Immature natural killer cell (primary cell): Measurements from ENCODE around the gene STMN3. TPM values are rescaled to one million over a fixed set of nuclear protein-coding genes. Genes with fewer than 3 reads are reported as not detected.

ENCODE experiments used
- DNase-seq, 3 donors: peaks; one replicate each; pipeline ENCODE4 v3.0.0; 2022; ENCODE audit warnings: mixed read lengths in 1 of 3
- H3K27ac Mint-ChIP-seq, 6 donors: one replicate each; pipeline ENCODE4 v1.8.0; 2020; ENCODE audit warnings: mixed read lengths in 6 of 6, mild to moderate bottlenecking in 5 of 6, inconsistent platforms in 4 of 6, moderate library complexity in 3 of 6
- H3K27me3 Mint-ChIP-seq, 3 donors: one replicate each; pipeline ENCODE4 v1.8.0; 2020 to 2021; ENCODE audit warnings: low read depth in 3 of 3, mild to moderate bottlenecking in 3 of 3, mixed read lengths in 3 of 3, moderate library complexity in 3 of 3, inconsistent platforms in 1 of 3
- H3K36me3 Mint-ChIP-seq, 3 donors: one replicate each; pipeline ENCODE4 v1.8.0; 2020; ENCODE audit warnings: mixed read lengths in 3 of 3, inconsistent platforms in 2 of 3, mild to moderate bottlenecking in 2 of 3
- H3K4me1 Mint-ChIP-seq, 2 donors: one replicate each; pipeline ENCODE4 v1.8.0; 2020; ENCODE audit warnings: inconsistent platforms in 2 of 2, mild to moderate bottlenecking in 2 of 2, mixed read lengths in 2 of 2, moderate library complexity in 1 of 2
- H3K4me3 Mint-ChIP-seq, 5 donors: one replicate each; pipeline ENCODE4 v1.8.0; 2020; ENCODE audit warnings: mild to moderate bottlenecking in 5 of 5, mixed read lengths in 5 of 5, inconsistent platforms in 3 of 5, moderate library complexity in 3 of 5
- H3K9me3 Mint-ChIP-seq, 6 donors: one replicate each; pipeline ENCODE4 v1.8.0; 2020; ENCODE audit warnings: mild to moderate bottlenecking in 6 of 6, mixed read lengths in 6 of 6, inconsistent platforms in 4 of 6, moderate library complexity in 3 of 6
- polyA plus RNA-seq, 3 donors: library from polyadenylated mRNA; unstranded; fragments of 300-500 nt; fragmentation: Illumina TruSeq; gene quantifications; one replicate each; pipeline ENCODE4 v1.2.3, GENCODE V29; 2021

STMN3 gene
- 1 to 10 TPM in 2 of 3 donors, under 1 TPM in 1; 0.36 to 1.6 (median 1.1) TPM for polyA plus RNA-seq

GRCh38 chr20:63653041-63653973 is at the start of gene STMN3:
Gene STMN3, minus strand, starts transcription at chr20:63653424. Its CDS starts 79 bp downstream, at chr20:63653345.
- Mint-ChIP-seq H3K36me3 (no peaks in the 10 kb centered on the region), H3K27ac (peak within 1 kb of the TSS in 1 of 6 donors; percentile 22), H3K4me1 (peaks cover 15 to 18% of the 10 kb centered on the region in 2 donors)

GRCh38 chr20:63702036-63702665 is 48.9 kb upstream of the STMN3 start:
- Mint-ChIP-seq H3K4me1 (peaks cover 15 to 27% of the 10 kb centered on the region in 2 donors), H3K4me3 (no peak overlapping the region), H3K27me3 (peaks cover 0 to 5% (median 2%) of the 10 kb centered on the region in 3 donors), H3K9me3 (no peaks in the 10 kb centered on the region), H3K27ac (no peak overlapping the region), H3K36me3 (peaks cover 0 to 6% (median 3%) of the 10 kb centered on the region in 3 donors)
- DNase-seq: no peak

More at GRCh38 chr20:63653041-63653973, at the start of gene STMN3:
- Mint-ChIP-seq H3K27me3 (peaks cover 11 to 14% (median 12%) of the 10 kb centered on the region in 3 donors), H3K9me3 (peaks cover 0 to 3% (median 0%) of the 10 kb centered on the region in 6 donors), H3K4me3 (peak within 1 kb of the TSS; percentile 40 to 62 (median 45))
- DNase-seq: peak; percentile 67 to 71 (median 70)

- Mint-ChIP-seq H3K27me3 (peaks cover 0 to 3% (median 0%) of the 10 kb centered on the region in 3 donors), H3K27ac (no peak overlapping the region), H3K4me1 (peaks cover 9 to 21% of the 10 kb centered on the region in 2 donors), H3K4me3 (no peak overlapping the region), H3K36me3 (peaks cover 0 to 3% (median 3%) of the 10 kb centered on the region in 3 donors), H3K9me3 (no peaks in the 10 kb centered on the region)
- DNase-seq: no peak
Observed at GRCh38 chr20:63701329-63702035, 48.3 kb upstream of the STMN3 start.

GRCh38 chr20:63701051-63701328 is 47.8 kb upstream of the STMN3 start:
- peaks cover 6 to 16% of the 10 kb centered on the region in 2 donors for H3K4me1 Mint-ChIP-seq
- no peak overlapping the region for H3K27ac Mint-ChIP-seq

GRCh38 chr20:63700199-63701050 is 47.2 kb upstream of the STMN3 start:
- no peak overlapping the region for H3K27ac Mint-ChIP-seq
- H3K4me1 Mint-ChIP-seq: peaks cover 6 to 15% of the 10 kb centered on the region in 2 donors
- H3K36me3 Mint-ChIP-seq: peaks cover 0 to 3% (median 3%) of the 10 kb centered on the region in 3 donors
- no peak for DNase-seq
- peaks cover 3 to 7% (median 7%) of the 10 kb centered on the region in 3 donors for H3K27me3 Mint-ChIP-seq
- H3K9me3 Mint-ChIP-seq: no peaks in the 10 kb centered on the region
- H3K4me3 Mint-ChIP-seq: no peak overlapping the region

More at GRCh38 chr20:63701051-63701328, 47.8 kb upstream of the STMN3 start:
- peaks cover 0 to 3% (median 3%) of the 10 kb centered on the region in 3 donors for H3K36me3 Mint-ChIP-seq
- H3K27me3 Mint-ChIP-seq: peaks cover 3 to 5% (median 3%) of the 10 kb centered on the region in 3 donors
- no peak for DNase-seq
- no peak overlapping the region for H3K4me3 Mint-ChIP-seq
- H3K9me3 Mint-ChIP-seq: no peaks in the 10 kb centered on the region

GRCh38 chr20:63699466-63700198 is 46.4 kb upstream of the STMN3 start:
- H3K4me1 Mint-ChIP-seq: peaks cover under 1 to 10% of the 10 kb centered on the region in 2 donors
- H3K27me3 Mint-ChIP-seq: peaks cover 7 to 14% (median 9%) of the 10 kb centered on the region in 3 donors
- H3K9me3 Mint-ChIP-seq: no peaks in the 10 kb centered on the region
- H3K4me3 Mint-ChIP-seq: no peak overlapping the region
- no peak overlapping the region for H3K27ac Mint-ChIP-seq
- DNase-seq: no peak
- no peaks in the 10 kb centered on the region for H3K36me3 Mint-ChIP-seq

GRCh38 chr20:63698739-63699465 is 45.7 kb upstream of the STMN3 start:
- Mint-ChIP-seq H3K4me1 (peaks cover 0 to 10% of the 10 kb centered on the region in 2 donors), H3K9me3 (peaks cover 0 to 2% (median 0%) of the 10 kb centered on the region in 6 donors), H3K4me3 (no peak overlapping the region), H3K27me3 (peaks cover 13 to 21% (median 16%) of the 10 kb centered on the region in 3 donors), H3K36me3 (no peaks in the 10 kb centered on the region), H3K27ac (no peak overlapping the region)
- no peak for DNase-seq

- no peak overlapping the region for H3K4me3 Mint-ChIP-seq
- peaks cover 21 to 27% (median 23%) of the 10 kb centered on the region in 3 donors for H3K27me3 Mint-ChIP-seq
- H3K36me3 Mint-ChIP-seq: no peaks in the 10 kb centered on the region
- no peak for DNase-seq
- H3K9me3 Mint-ChIP-seq: peaks cover 0 to 4% (median 1%) of the 10 kb centered on the region in 6 donors
- no peak overlapping the region for H3K27ac Mint-ChIP-seq
- H3K4me1 Mint-ChIP-seq: peaks cover 0 to 12% of the 10 kb centered on the region in 2 donors
Observed at GRCh38 chr20:63697868-63698545, 44.8 kb upstream of the STMN3 start.

GRCh38 chr20:63697357-63697867 is 44.2 kb upstream of the STMN3 start:
- no peaks in the 10 kb centered on the region for H3K36me3 Mint-ChIP-seq
- peaks cover 26 to 33% (median 29%) of the 10 kb centered on the region in 3 donors for H3K27me3 Mint-ChIP-seq
- H3K9me3 Mint-ChIP-seq: peaks cover 0 to 4% (median 1%) of the 10 kb centered on the region in 6 donors
- DNase-seq: no peak
- H3K4me3 Mint-ChIP-seq: peak overlapping the region in 1 of 5 donors; percentile 29
- no peak overlapping the region for H3K27ac Mint-ChIP-seq
- peaks cover 0 to 12% of the 10 kb centered on the region in 2 donors for H3K4me1 Mint-ChIP-seq

- DNase-seq: peak in 1 of 3 donors; percentile 14
- H3K27me3 Mint-ChIP-seq: peaks cover 29 to 39% (median 33%) of the 10 kb centered on the region in 3 donors
- H3K9me3 Mint-ChIP-seq: peaks cover 0 to 4% (median 1%) of the 10 kb centered on the region in 6 donors
- peak within 1 kb of the TSS in 2 of 5 donors; percentile 15 to 29 for H3K4me3 Mint-ChIP-seq
- no peaks in the 10 kb centered on the region for H3K36me3 Mint-ChIP-seq
- peak within 1 kb of the TSS in 2 of 6 donors; percentile 20 to 65 for H3K27ac Mint-ChIP-seq
- peaks cover 0 to 8% of the 10 kb centered on the region in 2 donors for H3K4me1 Mint-ChIP-seq
Observed at GRCh38 chr20:63696628-63697356, 43.6 kb upstream of the STMN3 start, which contains the start of gene TNFRSF6B. Gene TNFRSF6B, plus strand, starts transcription at chr20:63696652. Its CDS starts 116 bp downstream, at chr20:63696768.
